GM19351 (cell line): ENCODE data around the gene PRKCSH.
"Not testable (repeated sequence)": the region's sequence is repeated elsewhere in the genome, so short reads cannot be mapped to it uniquely, and the experiment has no call there.

Source experiments
- ATAC-seq: cut with Tn5 transposase; IDR thresholded peaks from one replicate; pipeline ENCODE4 v1.9.1; 2021; ENCODE audit warnings: mild to moderate bottlenecking, moderate library complexity; ENCODE audit not compliant: unreplicated experiment

PRKCSH gene

GRCh38 chr19:11420429-11421370, 14.7 kb upstream of the PRKCSH start:
- no peak for ATAC-seq

- no peak for ATAC-seq
These were observed 13.9 kb upstream of the PRKCSH start for GRCh38 chr19:11421371-11422098.

- no peak for ATAC-seq
These were observed 13.0 kb upstream of the PRKCSH start for GRCh38 chr19:11422163-11423065.

GRCh38 chr19:11423164-11423790, 12.2 kb upstream of the PRKCSH start:
- ATAC-seq, result no peak

GRCh38 chr19:11423791-11424181, 11.6 kb upstream of the PRKCSH start:
- no peak for ATAC-seq

- no peak for ATAC-seq
These were observed 9.5 kb upstream of the PRKCSH start for GRCh38 chr19:11425719-11426457.

- ATAC-seq, result no peak
These were observed 8.8 kb upstream of the PRKCSH start for GRCh38 chr19:11426656-11427055.

- not testable (repeated sequence) for ATAC-seq
These were observed 1.9 kb upstream of the PRKCSH start for GRCh38 chr19:11433526-11433925.

GRCh38 chr19:11434703-11435056, 755 bp upstream of the PRKCSH start:
- peak; percentile 3 for ATAC-seq

GRCh38 chr19:11435833-11436313, 438 bp downstream of the PRKCSH start:
- ATAC-seq, result no peak

GRCh38 chr19:11437955-11438354, 2.5 kb downstream of the PRKCSH start:
- no peak for ATAC-seq

- ATAC-seq, result no peak
These were observed 8.6 kb downstream of the PRKCSH start for GRCh38 chr19:11444059-11444458.

- ATAC-seq, result no peak
These were observed 9.7 kb downstream of the PRKCSH start for GRCh38 chr19:11445141-11445540.

- ATAC-seq, result no peak
These were observed 10.8 kb downstream of the PRKCSH start for GRCh38 chr19:11446271-11446651.

- no peak for ATAC-seq
These were observed 11.3 kb downstream of the PRKCSH start for GRCh38 chr19:11446652-11447301.

GRCh38 chr19:11447347-11448262, 12.2 kb downstream of the PRKCSH start:
- no peak for ATAC-seq

GRCh38 chr19:11448410-11448809, 13.0 kb downstream of the PRKCSH start:
- no peak for ATAC-seq

GRCh38 chr19:11448923-11449554, 13.6 kb downstream of the PRKCSH start:
- no peak for ATAC-seq
